ENCODE results near the gene LAMTOR1.
"Not testable (repeated sequence)": the region's sequence is repeated elsewhere in the genome, so short reads cannot be mapped to it uniquely, and the experiment has no call there.

Gene LAMTOR1

DNA sequence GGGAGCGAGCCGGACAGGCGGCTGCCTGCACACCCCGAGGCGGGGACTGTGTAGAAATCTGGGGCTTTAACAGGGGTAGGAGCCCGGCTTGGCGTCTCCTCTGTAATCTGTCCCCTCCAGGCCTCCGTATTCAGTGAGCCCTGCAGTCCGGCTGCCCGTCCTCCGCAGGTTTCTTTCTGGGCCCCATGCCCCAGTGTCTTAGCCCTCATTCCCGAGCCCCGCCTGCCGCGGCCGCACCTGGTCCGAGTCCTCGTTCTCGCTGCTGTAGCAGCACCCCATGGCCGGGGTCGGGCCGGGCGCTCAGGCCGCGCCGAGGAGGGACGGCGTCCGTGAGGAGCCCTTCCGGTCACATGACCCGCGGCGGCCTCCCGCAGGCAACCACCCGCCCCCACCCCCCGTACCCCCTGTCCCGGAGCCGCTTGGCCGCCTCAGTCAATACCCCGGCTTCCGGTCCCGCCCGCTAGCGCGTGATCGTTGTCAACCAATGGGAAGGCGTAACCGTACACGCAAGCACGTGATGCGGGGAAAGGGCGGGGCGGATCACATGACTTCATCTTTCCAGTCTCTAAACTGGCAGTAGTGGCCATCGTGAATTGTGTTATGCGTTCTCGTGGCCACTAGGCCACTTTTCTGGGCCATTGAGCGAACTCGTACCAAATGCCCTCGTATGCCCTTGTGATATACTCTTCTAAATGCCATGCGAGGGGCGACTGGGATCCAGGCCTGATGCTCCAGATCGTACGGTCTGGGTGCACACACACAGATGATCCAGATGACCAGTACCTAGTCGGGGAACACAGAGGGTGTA, at the start of gene LAMTOR1:
Gene LAMTOR1, minus strand, starts transcription at position 352 of the 808 bp plus-strand sequence. Its CDS starts 73 bp downstream, at position 279.
- peak; percentile 94 for DNase-seq (ENCODE audit: low spot score)

GRCh38 chr11:72150882-72151281, 47.8 kb upstream of the LAMTOR1 start:
- DNase-seq (ENCODE audit: low spot score): no peak

DNA sequence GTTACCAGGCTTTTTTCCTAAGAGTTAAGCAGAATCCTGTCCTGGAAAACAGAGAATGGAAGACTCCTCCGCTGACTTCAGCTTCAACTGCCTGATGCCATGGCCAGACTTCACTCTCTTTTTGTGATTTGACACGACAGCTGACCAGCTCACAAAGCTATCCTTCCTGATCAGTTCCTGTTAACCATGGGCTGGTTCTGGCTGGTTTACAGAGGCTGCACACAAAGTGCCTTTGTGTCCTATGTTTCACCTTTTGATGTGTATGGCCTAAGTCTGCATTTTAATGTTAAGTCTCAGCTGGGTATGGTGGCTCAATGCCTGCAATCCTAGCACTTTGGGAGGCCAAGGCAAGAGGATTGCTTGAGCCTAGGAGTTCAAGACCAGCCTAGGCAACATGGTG, 43.5 kb upstream of the LAMTOR1 start:
- DNase-seq (ENCODE audit: low spot score): no peak

DNA sequence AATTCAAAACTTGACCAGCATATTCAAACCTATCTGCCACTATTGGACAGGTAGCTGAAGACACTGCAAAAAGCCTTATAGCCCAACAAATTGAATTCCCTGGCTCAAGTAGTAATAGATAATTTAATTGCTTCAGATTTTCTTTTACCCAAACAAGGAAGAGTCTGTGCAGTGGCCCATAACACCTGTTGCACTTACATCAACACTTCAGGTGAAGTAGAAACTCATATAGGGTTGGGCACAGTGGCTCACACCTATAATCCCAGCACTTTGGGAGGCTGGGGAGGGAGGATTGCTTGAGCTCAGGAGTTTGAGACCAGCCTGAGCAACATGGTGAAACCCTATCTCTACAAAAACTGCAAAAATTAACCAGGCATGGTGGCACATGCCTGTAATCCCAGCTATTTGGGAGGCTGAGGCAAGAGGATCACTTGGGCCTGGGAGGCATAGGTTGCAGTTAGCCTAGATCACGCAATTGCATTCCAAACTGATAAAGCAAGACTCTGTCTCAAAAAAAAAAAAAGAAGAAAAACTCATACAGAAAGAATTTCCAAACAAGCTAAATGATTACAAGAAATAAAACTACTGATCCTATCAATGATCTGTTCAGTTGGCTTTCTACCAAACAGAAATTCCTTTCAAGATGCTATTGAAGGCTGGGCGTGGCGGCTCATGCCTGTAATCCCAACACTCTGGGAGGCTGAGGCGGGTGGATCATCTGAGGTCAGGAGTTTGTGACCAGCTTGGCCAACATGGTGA, 41.9 kb upstream of the LAMTOR1 start:
- DNase-seq (ENCODE audit: low spot score): no peak

DNA sequence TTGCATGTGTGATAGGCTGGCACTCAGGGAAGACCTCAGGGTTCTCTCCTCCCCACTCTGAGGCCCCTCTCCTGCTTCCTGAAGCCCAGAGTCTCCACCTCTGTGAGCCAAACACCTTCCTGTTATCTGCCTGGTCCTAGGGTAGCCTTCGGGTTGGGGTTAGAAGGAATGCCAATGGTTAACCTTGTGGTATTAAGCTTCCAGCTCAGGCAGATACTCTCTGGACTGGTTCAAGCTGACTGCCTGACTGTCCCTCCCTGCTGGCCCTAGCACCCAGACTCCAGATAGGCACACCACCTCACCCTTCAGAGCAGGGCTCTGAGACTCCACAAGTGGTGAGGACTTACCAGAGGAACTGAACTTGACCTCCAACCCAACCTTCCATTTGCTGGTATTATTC, 39.4 kb upstream of the LAMTOR1 start:
- DNase-seq (ENCODE audit: low spot score): not testable (repeated sequence)

DNA sequence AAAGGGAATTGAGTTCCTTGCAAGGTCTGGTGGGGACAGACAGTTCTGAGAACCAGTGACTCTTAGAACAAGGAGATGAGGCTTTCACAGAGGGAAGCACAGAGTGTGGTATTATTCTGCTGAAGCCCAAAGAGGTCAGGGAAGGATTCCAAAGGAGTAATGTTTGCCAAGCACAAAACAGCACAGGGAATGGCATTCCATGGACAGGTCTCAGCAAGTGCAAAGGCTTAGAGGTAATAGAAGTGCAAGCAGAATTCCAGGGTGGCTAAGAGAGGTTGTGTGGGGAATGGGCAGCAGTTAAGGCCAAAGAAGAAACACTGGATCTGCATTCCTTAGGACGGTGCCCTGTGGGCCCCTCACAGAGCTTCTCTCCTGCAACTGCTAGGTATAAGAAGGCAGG, 39.0 kb upstream of the LAMTOR1 start:
- DNase-seq (ENCODE audit: low spot score): not testable (repeated sequence)

DNA sequence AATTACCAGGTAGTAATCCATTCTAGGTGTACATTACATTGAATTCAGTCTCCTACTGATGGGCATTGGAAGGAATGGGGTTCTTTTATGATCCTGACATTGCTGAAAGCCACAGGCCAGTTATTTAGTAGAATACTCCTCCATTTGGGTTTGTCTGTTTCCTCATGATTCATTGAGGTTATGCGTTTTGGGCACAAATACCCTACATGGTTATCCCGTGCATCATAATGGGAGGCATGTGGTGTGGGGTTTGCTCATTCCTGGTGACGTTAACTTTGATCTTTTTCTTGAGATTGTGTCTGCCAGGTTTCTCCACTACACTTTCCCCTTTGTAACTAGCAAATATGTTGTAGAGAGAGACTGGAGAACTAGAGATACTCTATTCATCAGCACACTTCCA, 38.0 kb upstream of the LAMTOR1 start:
- no peak for DNase-seq (ENCODE audit: low spot score)

DNA sequence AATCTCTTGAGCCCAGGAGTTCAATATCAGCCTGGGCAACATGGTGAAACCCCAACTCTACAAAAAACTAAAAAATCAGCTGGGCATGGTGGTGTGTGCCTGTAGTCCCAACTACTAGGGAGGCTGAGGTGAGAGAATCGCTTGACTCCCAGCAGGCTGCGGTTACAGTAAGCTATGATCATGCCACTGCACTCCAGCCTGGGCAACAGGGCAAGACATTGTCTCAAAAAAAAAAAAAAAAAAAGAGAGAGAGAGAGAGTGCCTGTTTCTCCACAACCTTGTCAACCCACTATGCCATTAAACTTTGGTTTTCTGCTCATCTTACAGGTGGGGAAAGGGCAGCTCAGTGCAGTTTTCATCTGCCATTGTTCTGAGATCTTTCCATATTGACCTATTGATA, 37.6 kb upstream of the LAMTOR1 start:
- no peak for DNase-seq (ENCODE audit: low spot score)

- DNase-seq (ENCODE audit: low spot score): no peak
Observed at GRCh38 chr11:72139500-72139899, 36.4 kb upstream of the LAMTOR1 start.

GRCh38 chr11:72138821-72139390, 35.8 kb upstream of the LAMTOR1 start:
- no peak for DNase-seq (ENCODE audit: low spot score)

DNA sequence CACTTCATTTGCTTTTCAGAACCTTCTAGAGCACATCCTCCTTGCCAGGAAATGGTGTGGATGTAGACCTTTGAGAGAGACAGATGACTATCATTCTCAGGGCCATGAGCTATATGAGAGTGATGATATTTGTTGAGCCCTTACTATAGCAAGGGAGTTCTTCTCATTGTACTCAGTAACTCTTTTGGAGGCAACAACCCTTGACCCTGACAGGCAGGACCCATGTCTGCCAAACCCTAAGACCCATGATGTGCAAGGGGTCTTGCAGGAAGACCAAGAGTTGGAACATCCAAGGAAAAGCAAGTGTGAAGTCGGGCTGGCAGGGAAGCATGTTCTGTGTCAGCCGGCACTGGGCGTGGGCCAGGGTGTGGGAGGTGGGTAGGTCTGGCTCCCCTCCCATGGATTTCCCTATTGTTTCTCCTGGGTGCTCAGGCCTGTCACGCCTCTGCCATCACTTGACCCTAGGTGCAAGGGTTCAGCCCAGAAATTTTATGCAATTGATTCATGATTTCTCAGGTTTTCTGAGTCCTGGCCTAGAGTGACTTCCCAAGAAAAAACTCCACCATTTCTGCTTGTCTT, 33.7 kb upstream of the LAMTOR1 start:
- DNase-seq (ENCODE audit: low spot score): no peak

DNA sequence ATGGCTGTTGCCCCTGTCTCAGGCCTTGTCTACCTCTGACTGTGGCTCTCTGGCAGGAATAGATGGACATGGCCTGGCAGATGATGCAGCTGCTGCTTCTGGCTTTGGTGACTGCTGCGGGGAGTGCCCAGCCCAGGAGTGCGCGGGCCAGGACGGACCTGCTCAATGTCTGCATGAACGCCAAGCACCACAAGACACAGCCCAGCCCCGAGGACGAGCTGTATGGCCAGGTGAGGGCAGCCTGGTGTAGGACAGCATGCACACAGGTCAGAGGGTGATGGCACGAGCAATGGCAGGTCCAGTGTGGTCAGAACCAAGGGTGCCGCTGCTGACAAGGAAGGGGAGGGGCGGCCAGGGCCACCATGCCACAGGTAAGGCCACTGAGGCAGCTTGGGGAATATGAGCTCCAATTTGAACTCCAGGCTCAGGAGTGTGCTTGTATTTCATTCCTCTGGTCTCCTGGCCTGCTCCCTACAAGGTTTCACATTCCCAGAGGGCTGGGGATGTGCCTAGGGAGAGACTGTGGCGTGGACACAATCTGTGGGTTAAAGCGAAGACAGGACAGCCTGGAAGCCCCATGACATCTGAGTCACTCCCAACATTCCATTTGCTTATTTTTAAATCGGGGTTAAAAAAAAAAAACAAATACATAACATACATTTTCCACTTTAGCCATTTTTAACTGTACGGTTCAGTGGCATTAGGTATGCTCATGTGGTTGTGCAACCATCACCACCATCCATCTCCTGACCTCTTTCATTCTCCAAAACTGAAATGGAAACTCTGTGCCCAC, 33.0 kb upstream of the LAMTOR1 start:
- no peak for DNase-seq (ENCODE audit: low spot score)

DNA sequence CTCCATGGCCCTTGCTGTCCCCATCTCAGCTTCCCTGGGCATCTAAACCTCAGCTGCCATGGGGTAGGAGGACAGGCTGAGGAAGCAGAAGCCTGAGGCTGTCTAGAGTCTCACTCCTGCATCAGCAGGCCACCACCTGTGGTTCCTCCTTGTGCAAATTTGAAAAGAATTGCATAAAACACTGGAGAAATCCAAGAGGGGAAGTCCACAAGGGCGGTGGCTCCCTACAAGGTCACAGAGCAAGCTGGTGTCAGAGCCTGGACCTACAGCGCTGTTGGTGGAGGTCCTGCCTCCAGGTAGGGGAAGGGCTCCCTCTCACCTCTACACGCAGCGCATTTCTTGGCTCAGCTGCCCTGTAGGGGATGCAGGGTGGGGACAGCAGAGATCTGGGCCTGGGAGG, 32.4 kb upstream of the LAMTOR1 start, which contains the start of gene FOLR3:
Gene FOLR3, plus strand, starts transcription at position 253 of the 400 bp plus-strand sequence. CDS start 228 bp downstream, outside the sequence.
- not testable (repeated sequence) for DNase-seq (ENCODE audit: low spot score)

- no peak for DNase-seq (ENCODE audit: low spot score)
Observed at GRCh38 chr11:72132646-72133045, 29.5 kb upstream of the LAMTOR1 start.

GRCh38 chr11:72129381-72129780, 26.3 kb upstream of the LAMTOR1 start:
- DNase-seq (ENCODE audit: low spot score): no peak

DNA sequence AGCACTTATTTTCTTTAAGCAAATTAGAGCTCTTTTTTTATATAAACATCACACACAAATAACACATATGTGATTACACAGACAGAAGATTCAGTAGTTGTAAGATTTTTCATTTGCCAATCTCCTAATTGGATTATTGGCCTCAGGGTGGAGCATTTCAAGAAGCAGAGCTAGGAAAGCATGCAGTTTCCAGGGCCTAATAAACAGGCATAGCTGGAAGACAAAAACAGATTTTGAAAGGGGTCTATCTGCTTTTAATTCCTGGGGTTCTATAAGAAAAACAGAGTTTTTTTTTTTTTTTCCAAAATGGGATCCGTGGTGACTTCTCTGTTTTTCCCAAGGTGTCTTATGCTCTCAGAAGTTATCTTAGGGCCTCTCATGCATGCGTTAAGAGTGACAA, 24.8 kb upstream of the LAMTOR1 start:
- DNase-seq (ENCODE audit: low spot score): no peak

DNA sequence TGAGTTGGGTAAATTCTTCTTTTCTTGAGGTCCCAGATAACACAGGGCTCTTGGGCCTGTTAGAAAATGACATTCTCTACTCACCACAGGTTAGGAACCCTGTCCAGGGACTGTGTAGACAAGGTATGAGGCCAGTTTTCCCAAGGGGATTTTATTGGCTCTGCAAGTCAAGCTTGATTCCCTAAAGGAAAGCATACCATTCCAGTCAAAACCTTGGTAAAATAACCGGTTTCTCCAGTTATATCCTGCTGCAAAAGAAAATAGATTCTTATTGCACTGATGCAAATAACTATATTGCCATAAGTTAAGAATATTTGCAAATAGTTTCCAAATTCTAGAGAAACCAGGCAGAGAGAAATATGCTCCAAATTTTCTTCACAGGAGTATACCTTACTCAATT, 22.9 kb upstream of the LAMTOR1 start:
- no peak for DNase-seq (ENCODE audit: low spot score)

- DNase-seq (ENCODE audit: low spot score): no peak
Observed at GRCh38 chr11:72124046-72124445, 20.9 kb upstream of the LAMTOR1 start.

GRCh38 chr11:72123117-72123653, 20.1 kb upstream of the LAMTOR1 start:
- no peak for DNase-seq (ENCODE audit: low spot score)

- no peak for DNase-seq (ENCODE audit: low spot score)
Observed at GRCh38 chr11:72122607-72123006, 19.5 kb upstream of the LAMTOR1 start.

GRCh38 chr11:72120930-72121329, 17.8 kb upstream of the LAMTOR1 start:
- no peak for DNase-seq (ENCODE audit: low spot score)

Measured in germinal center (tissue), 1 donor.